UCSD-AML1 (cell line): ENCODE results near the gene TBCEL.

ENCODE experiments used
- DNase-seq: peaks from one replicate; lab custom pipeline; 2025; ENCODE audit not compliant: unreplicated experiment; lab: John Stamatoyannopoulos, UW

The TBCEL gene

DNA sequence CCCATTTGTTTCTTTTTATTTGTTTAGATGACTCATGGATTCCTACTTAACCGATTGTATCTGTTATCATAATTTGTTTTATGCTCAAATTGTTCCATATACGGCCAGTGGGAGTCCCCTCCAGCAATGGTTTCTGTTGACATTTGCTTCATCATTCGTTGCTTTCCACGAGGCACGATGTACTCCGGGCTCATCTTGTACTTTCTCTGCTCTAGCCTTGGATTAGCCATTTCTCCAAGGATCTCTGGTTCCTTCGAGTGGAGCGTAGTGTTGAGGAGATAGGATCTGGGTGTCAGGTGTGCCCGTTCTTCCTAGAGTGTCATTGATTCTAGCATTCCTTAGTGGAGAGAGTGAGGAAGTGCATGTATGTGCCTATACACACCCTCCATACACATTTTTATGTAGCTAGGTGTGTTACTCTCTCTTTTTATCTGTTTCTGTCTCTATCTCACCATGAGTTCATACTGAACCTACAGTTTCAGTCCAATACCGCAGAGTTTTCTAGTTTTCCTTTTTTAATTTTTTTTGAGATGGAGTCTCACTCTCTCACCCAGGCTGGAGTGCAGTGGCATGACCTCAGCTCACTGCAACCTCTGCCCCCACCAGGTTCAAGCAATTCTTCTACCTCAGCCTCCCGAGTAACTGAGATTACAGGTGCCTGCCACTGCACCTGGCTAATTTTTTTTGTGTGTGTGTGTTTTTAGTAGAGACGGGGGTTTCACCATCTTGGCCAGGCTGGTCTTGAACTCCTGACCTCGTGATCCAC, 108.5 kb downstream of the TBCEL start:
- DNase-seq: no peak

DNA sequence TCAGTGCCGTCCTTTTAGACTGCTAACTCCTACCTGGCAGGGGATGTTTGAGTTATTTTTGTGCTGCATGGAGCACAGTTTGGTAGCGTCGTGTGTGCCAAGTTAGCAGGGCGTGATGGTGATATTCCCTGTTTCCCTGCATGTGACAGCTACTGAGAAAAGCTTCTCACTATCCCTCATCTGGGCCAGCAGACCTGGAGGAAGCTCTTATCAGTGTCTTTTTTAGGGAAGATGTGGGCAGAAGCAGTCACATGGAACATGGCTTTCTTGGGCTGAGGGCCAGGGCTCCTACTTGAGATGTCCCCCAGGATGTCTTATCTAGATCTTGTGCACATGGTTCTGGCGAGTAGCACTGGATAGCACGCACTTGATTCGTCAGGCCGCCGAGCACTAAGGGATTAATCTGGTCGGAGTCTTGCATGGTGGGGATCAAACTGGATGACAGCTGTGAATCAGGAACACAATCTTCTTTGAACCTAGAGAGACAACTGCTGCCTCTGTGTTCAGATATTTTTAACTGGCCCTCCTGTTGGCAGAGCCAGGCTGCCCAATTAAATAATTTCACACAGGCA, 110.9 kb downstream of the TBCEL start:
- DNase-seq: no peak

GRCh38 chr11:121137005-121137404, 113.1 kb downstream of the TBCEL start:
- DNase-seq: no peak

DNA sequence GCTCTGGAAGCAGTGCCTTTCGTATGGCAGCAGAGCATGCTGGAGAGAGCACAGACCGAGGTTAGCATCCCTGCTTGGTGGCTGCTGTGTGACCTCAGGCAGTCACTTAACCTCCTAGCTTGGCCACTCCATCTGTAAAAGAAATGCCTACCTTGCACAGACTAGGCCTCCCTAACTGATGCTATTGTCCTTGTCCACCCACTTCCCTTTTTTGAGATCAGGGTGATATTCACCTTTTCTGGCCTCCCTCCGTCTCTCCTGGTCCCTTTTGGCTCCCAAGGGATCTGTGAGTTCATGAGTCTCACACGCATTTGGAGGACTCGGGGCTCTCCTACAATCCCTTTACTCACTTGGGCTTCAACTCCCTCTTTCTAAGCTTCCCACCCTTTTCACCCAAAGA, 114.4 kb downstream of the TBCEL start:
- no peak for DNase-seq

- DNase-seq: no peak
Observed at GRCh38 chr11:121140369-121140768, 116.5 kb downstream of the TBCEL start.
